Measurements from ENCODE around the gene ALPG.
"Not testable (repeated sequence)": the region's sequence is repeated elsewhere in the genome, so short reads cannot be mapped to it uniquely, and the experiment has no call there.

The ALPG gene

GRCh38 chr2:232417489-232417888 lies 10.8 kb downstream of the ALPG start:
- no peak overlapping the region for H3K9ac ChIP-seq (ENCODE audit: low read depth, low read length)
- H3K36me3 ChIP-seq (ENCODE audit: insufficient read depth, low read length): peaks cover 9% of the 10 kb centered on the region
- H3K9me3 ChIP-seq (ENCODE audit: control insufficient read depth, insufficient read depth, low read length): no peaks in the 10 kb centered on the region
- peaks cover 7% of the 10 kb centered on the region for H3K4me1 ChIP-seq (ENCODE audit: insufficient read depth, low read length)

- H3K4me1 ChIP-seq (ENCODE audit: insufficient read depth, low read length): peaks cover 9% of the 10 kb centered on the region
- no peaks in the 10 kb centered on the region for H3K9me3 ChIP-seq (ENCODE audit: control insufficient read depth, insufficient read depth, low read length)
- H3K9ac ChIP-seq (ENCODE audit: low read depth, low read length): peak overlapping the region; percentile 72
- H3K36me3 ChIP-seq (ENCODE audit: insufficient read depth, low read length): peaks cover 9% of the 10 kb centered on the region
These were observed 11.4 kb downstream of the ALPG start for GRCh38 chr2:232418056-232418455.

- Histone ChIP-seq H3K9me3 (ENCODE audit: control insufficient read depth, insufficient read depth, low read length) (no peaks in the 10 kb centered on the region), H3K4me1 (ENCODE audit: insufficient read depth, low read length) (peaks cover 9% of the 10 kb centered on the region), H3K9ac (ENCODE audit: low read depth, low read length) (peak overlapping the region; percentile 72), H3K36me3 (ENCODE audit: insufficient read depth, low read length) (peaks cover 9% of the 10 kb centered on the region)
These were observed 12.0 kb downstream of the ALPG start for GRCh38 chr2:232418466-232419244.

GRCh38 chr2:232419245-232420072 lies 12.8 kb downstream of the ALPG start:
- H3K9me3 ChIP-seq (ENCODE audit: control insufficient read depth, insufficient read depth, low read length): no peaks in the 10 kb centered on the region
- H3K36me3 ChIP-seq (ENCODE audit: insufficient read depth, low read length): peaks cover 9% of the 10 kb centered on the region
- peaks cover 16% of the 10 kb centered on the region for H3K4me1 ChIP-seq (ENCODE audit: insufficient read depth, low read length)
- peak overlapping the region; percentile 72 for H3K9ac ChIP-seq (ENCODE audit: low read depth, low read length)

- H3K9ac ChIP-seq (ENCODE audit: low read depth, low read length): peak overlapping the region; percentile 72
- peaks cover 9% of the 10 kb centered on the region for H3K36me3 ChIP-seq (ENCODE audit: insufficient read depth, low read length)
- no peaks in the 10 kb centered on the region for H3K9me3 ChIP-seq (ENCODE audit: control insufficient read depth, insufficient read depth, low read length)
- H3K4me1 ChIP-seq (ENCODE audit: insufficient read depth, low read length): peaks cover 22% of the 10 kb centered on the region
These were observed 13.4 kb downstream of the ALPG start for GRCh38 chr2:232420073-232420454.

- Histone ChIP-seq H3K36me3 (ENCODE audit: insufficient read depth, low read length) (peaks cover 8% of the 10 kb centered on the region), H3K9ac (ENCODE audit: low read depth, low read length) (peak overlapping the region; percentile 72), H3K4me1 (ENCODE audit: insufficient read depth, low read length) (peaks cover 28% of the 10 kb centered on the region), H3K9me3 (ENCODE audit: control insufficient read depth, insufficient read depth, low read length) (no peaks in the 10 kb centered on the region)
These were observed 14.0 kb downstream of the ALPG start for GRCh38 chr2:232420463-232421188.

GRCh38 chr2:232421189-232421785 lies 14.6 kb downstream of the ALPG start:
- H3K4me1 ChIP-seq (ENCODE audit: insufficient read depth, low read length): peaks cover 30% of the 10 kb centered on the region
- H3K9me3 ChIP-seq (ENCODE audit: control insufficient read depth, insufficient read depth, low read length): no peaks in the 10 kb centered on the region
- H3K36me3 ChIP-seq (ENCODE audit: insufficient read depth, low read length): peaks cover 5% of the 10 kb centered on the region
- H3K9ac ChIP-seq (ENCODE audit: low read depth, low read length): peak overlapping the region; percentile 72

- H3K9me3 ChIP-seq (ENCODE audit: control insufficient read depth, insufficient read depth, low read length): no peaks in the 10 kb centered on the region
- H3K9ac ChIP-seq (ENCODE audit: low read depth, low read length): no peak overlapping the region
- peaks cover 5% of the 10 kb centered on the region; the same call in 1 of the 2 replicates for H3K36me3 ChIP-seq (ENCODE audit: insufficient read depth, low read length)
- peaks cover 30% of the 10 kb centered on the region for H3K4me1 ChIP-seq (ENCODE audit: insufficient read depth, low read length)
These were observed 15.4 kb downstream of the ALPG start for GRCh38 chr2:232422051-232422450.

- Histone ChIP-seq H3K4me1 (ENCODE audit: insufficient read depth, low read length) (peaks cover 30% of the 10 kb centered on the region), H3K9ac (ENCODE audit: low read depth, low read length) (peak overlapping the region; percentile 35)
- not testable (repeated sequence) for H3K9me3 ChIP-seq (ENCODE audit: control insufficient read depth, insufficient read depth, low read length); H3K36me3 ChIP-seq (ENCODE audit: insufficient read depth, low read length)
These were observed 16.4 kb downstream of the ALPG start for GRCh38 chr2:232422996-232423395.

- peaks cover 30% of the 10 kb centered on the region for H3K4me1 ChIP-seq (ENCODE audit: insufficient read depth, low read length)
- H3K36me3 ChIP-seq (ENCODE audit: insufficient read depth, low read length): not testable (repeated sequence)
- peak overlapping the region; percentile 35 for H3K9ac ChIP-seq (ENCODE audit: low read depth, low read length)
These were observed 16.8 kb downstream of the ALPG start for GRCh38 chr2:232423407-232423806.

GRCh38 chr2:232431705-232432590 lies 25.3 kb downstream of the ALPG start:
- H3K9ac ChIP-seq (ENCODE audit: low read depth, low read length): no peak overlapping the region
- no peaks in the 10 kb centered on the region for H3K36me3 ChIP-seq (ENCODE audit: insufficient read depth, low read length)
- peaks cover 5% of the 10 kb centered on the region for H3K4me1 ChIP-seq (ENCODE audit: insufficient read depth, low read length)
- no peaks in the 10 kb centered on the region for H3K9me3 ChIP-seq (ENCODE audit: control insufficient read depth, insufficient read depth, low read length)

More at GRCh38 chr2:232423407-232423806, 16.8 kb downstream of the ALPG start:
- not testable (repeated sequence) for H3K9me3 ChIP-seq (ENCODE audit: control insufficient read depth, insufficient read depth, low read length)

- Histone ChIP-seq H3K9me3 (ENCODE audit: control insufficient read depth, insufficient read depth, low read length) (no peaks in the 10 kb centered on the region), H3K9ac (ENCODE audit: low read depth, low read length) (no peak overlapping the region), H3K4me1 (ENCODE audit: insufficient read depth, low read length) (peaks cover 5% of the 10 kb centered on the region), H3K36me3 (ENCODE audit: insufficient read depth, low read length) (no peaks in the 10 kb centered on the region)
These were observed 26.0 kb downstream of the ALPG start for GRCh38 chr2:232432598-232433184.

- not testable (repeated sequence) for H3K9me3 ChIP-seq (ENCODE audit: control insufficient read depth, insufficient read depth, low read length); H3K4me1 ChIP-seq (ENCODE audit: insufficient read depth, low read length); H3K9ac ChIP-seq (ENCODE audit: low read depth, low read length); H3K36me3 ChIP-seq (ENCODE audit: insufficient read depth, low read length)
These were observed 27.0 kb downstream of the ALPG start for GRCh38 chr2:232433622-232434021.

All from ES-I3 (cell line).